H1 (cell line): ENCODE results near the gene GRM8. TPM values are rescaled to one million over a fixed set of nuclear protein-coding genes. Genes with fewer than 3 reads are reported as not detected.

Source experiments
- CTCF ChIA-PET: fragments of 300-600 bp; sonication (Branson Sonifier 250); formaldehyde crosslinking; loops from one replicate; lab custom pipeline; 2021; ENCODE audit not compliant: partially characterized antibody; lab: Charles Lee
- POLR2A ChIA-PET: fragments of 300-600 bp; sonication (Branson Sonifier 250); formaldehyde crosslinking; loops from one replicate; lab custom pipeline; 2021; ENCODE audit warnings: inconsistent platforms; ENCODE audit not compliant: partially characterized antibody; lab: Charles Lee
- DNase-seq, 2 experiments: peaks; one replicate each; pipeline versions ENCODE4 v3.0.0 to v3.0.0-alpha.2; 2010 to 2022; ENCODE audit warnings: low spot score in 2 of 2, low read depth in 1 of 2, mixed read lengths in 1 of 2
- FAIRE-seq: peaks from 2 replicates; lab custom pipeline; 2011; peaks lifted over from hg19 to GRCh38; lab: Jason Lieb, UNC
- H2AFZ ChIP-seq: 2 replicates; pipeline ENCODE4 v1.8.1; 2012; ENCODE audit warnings: low read length, inconsistent platforms
- H2AK5ac ChIP-seq: 2 replicates; pipeline ENCODE4 v1.6.1; 2013; ENCODE audit warnings: low read depth, low read length
- H2BK120ac ChIP-seq: replicated peaks from 2 replicates; pipeline ENCODE3; 2013; ENCODE audit warnings: low read depth, low read length, inconsistent platforms
- H2BK12ac ChIP-seq: 2 replicates; pipeline ENCODE4 v1.6.1; 2013; ENCODE audit warnings: low read depth, low read length
- H2BK15ac ChIP-seq: 2 replicates; pipeline ENCODE4 v1.6.1; 2013; ENCODE audit warnings: low read length
- H2BK20ac ChIP-seq: 2 replicates; pipeline ENCODE4 v1.6.1; 2013; ENCODE audit warnings: low read length
- H2BK5ac ChIP-seq: 2 replicates; pipeline ENCODE4 v1.6.1; 2013; ENCODE audit warnings: low read depth, low read length
- H3K14ac ChIP-seq: 2 replicates; pipeline ENCODE4 v1.6.1; 2013; ENCODE audit warnings: inconsistent platforms; ENCODE audit not compliant: insufficient read length
- H3K18ac ChIP-seq: 2 replicates; pipeline ENCODE4 v1.6.1; 2013; ENCODE audit warnings: low read length; ENCODE audit errors: extremely low read depth
- H3K23ac ChIP-seq: 2 replicates; pipeline ENCODE4 v1.6.1; 2013; ENCODE audit warnings: inconsistent platforms; ENCODE audit not compliant: insufficient read length
- H3K23me2 ChIP-seq: 2 replicates; pipeline ENCODE4 v1.6.1; 2013; ENCODE audit warnings: low read depth, low read length
- H3K27ac ChIP-seq: 2 replicates; pipeline ENCODE4 v1.6.1; 2011; ENCODE audit warnings: low read depth, low read length, inconsistent platforms
- H3K27me3 ChIP-seq, 4 experiments: replicated peaks in 1 of 4; 1 replicate in 1 of 4; 2 replicates in 3 of 4; pipeline versions ENCODE4 v1.6.1 to v1.8.1; 2011 to 2013; ENCODE audit warnings: low read length in 3 of 4, mild to moderate bottlenecking in 3 of 4, inconsistent platforms in 2 of 4, mixed read lengths in 2 of 4, moderate library complexity in 1 of 4; ENCODE audit not compliant: control insufficient read depth in 3 of 4, insufficient read depth in 3 of 4; ENCODE audit errors: extremely low read depth in 1 of 4
- H3K36me3 ChIP-seq, 4 experiments: 2 replicates each; pipeline versions ENCODE4 v1.6.1 to v1.8.1; 2011 to 2013; ENCODE audit warnings: mild to moderate bottlenecking in 4 of 4, low read length in 3 of 4, moderate library complexity in 2 of 4, control low read depth in 1 of 4, inconsistent platforms in 1 of 4; ENCODE audit not compliant: insufficient read depth in 4 of 4, control insufficient read depth in 2 of 4
- H3K4ac ChIP-seq: replicated peaks from 2 replicates; pipeline ENCODE3; 2013; ENCODE audit warnings: low read length, low read depth, mixed read lengths, inconsistent platforms; ENCODE audit not compliant: insufficient read length
- H3K4me1 ChIP-seq, 4 experiments: replicated peaks in 1 of 4; 1 replicate in 1 of 4; 2 replicates in 3 of 4; pipeline versions ENCODE4 v1.6.1 to v1.8.1; 2011 to 2013; ENCODE audit warnings: low read length in 3 of 4, inconsistent platforms in 2 of 4, mixed read lengths in 1 of 4; ENCODE audit not compliant: insufficient read depth in 4 of 4, control insufficient read depth in 3 of 4
- H3K4me2 ChIP-seq, 2 experiments: 2 replicates each; pipeline versions ENCODE4 v1.6.1 to v1.8.1; 2011 to 2013; ENCODE audit warnings: low read depth in 2 of 2, low read length in 2 of 2, control low read depth in 1 of 2, inconsistent platforms in 1 of 2, mild to moderate bottlenecking in 1 of 2; ENCODE audit not compliant: insufficient read depth in 1 of 2
- H3K4me3 ChIP-seq, 4 experiments: fragments of 200-600, 300-600 bp in 1 of 4; sonication (generic), shearing (Covaris generic), sonication (Bioruptor Twin) in 1 of 4; 2 replicates each; pipeline versions ENCODE4 v1.5.1 to v1.8.1; 2011 to 2016; ENCODE audit warnings: low read length in 4 of 4, low read depth in 3 of 4, control low read depth in 2 of 4, inconsistent platforms in 2 of 4, mild to moderate bottlenecking in 2 of 4, mixed read lengths in 1 of 4, moderate library complexity in 1 of 4; ENCODE audit not compliant: insufficient read depth in 2 of 4; ENCODE audit errors: extremely low read depth in 1 of 4
- H3K56ac ChIP-seq: replicated peaks from 2 replicates; pipeline ENCODE3; 2013; ENCODE audit warnings: low read depth, mild to moderate bottlenecking, mixed read lengths, low read length, inconsistent platforms; ENCODE audit not compliant: insufficient read length
- H3K79me1 ChIP-seq: 2 replicates; pipeline ENCODE4 v1.6.1; 2013; ENCODE audit warnings: low read depth, low read length, control low read depth
- H3K79me2 ChIP-seq, 2 experiments: 2 replicates each; pipeline versions ENCODE4 v1.6.1 to v1.8.1; 2012 to 2013; ENCODE audit warnings: low read length in 2 of 2, mild to moderate bottlenecking in 2 of 2, inconsistent platforms in 1 of 2; ENCODE audit not compliant: insufficient read depth in 2 of 2, control insufficient read depth in 1 of 2
- H3K9ac ChIP-seq, 4 experiments: replicated peaks in 1 of 4; 1 replicate in 1 of 4; 2 replicates in 3 of 4; pipeline versions ENCODE4 v1.6.1 to v1.8.1; 2011 to 2013; ENCODE audit warnings: low read depth in 3 of 4, low read length in 3 of 4, control low read depth in 2 of 4, mild to moderate bottlenecking in 2 of 4, moderate library complexity in 2 of 4, inconsistent platforms in 1 of 4; ENCODE audit errors: extremely low read depth in 1 of 4
- H3K9me3 ChIP-seq, 2 experiments: 2 replicates each; pipeline versions ENCODE4 v1.6.1 to v1.8.1; 2012 to 2013; ENCODE audit warnings: mild to moderate bottlenecking in 2 of 2, moderate library complexity in 2 of 2, control low read depth in 1 of 2, inconsistent platforms in 1 of 2, low read depth in 1 of 2, low read length in 1 of 2, mixed read lengths in 1 of 2; ENCODE audit not compliant: insufficient read depth in 2 of 2
- H4K20me1 ChIP-seq, 2 experiments: replicated peaks in 1 of 2; 2 replicates each; pipeline versions ENCODE3 to v1.8.1; 2011 to 2013; ENCODE audit warnings: inconsistent platforms in 2 of 2, low read length in 2 of 2, mild to moderate bottlenecking in 1 of 2; ENCODE audit not compliant: insufficient read depth in 2 of 2, control insufficient read depth in 1 of 2
- H4K5ac ChIP-seq: 2 replicates; pipeline ENCODE4 v1.6.1; 2013; ENCODE audit warnings: low read length, low read depth, mixed read lengths, inconsistent platforms; ENCODE audit not compliant: insufficient read length
- H4K8ac ChIP-seq: 2 replicates; pipeline ENCODE4 v1.8.0; 2013; ENCODE audit warnings: mild to moderate bottlenecking, moderate library complexity, low read length, inconsistent platforms; ENCODE audit not compliant: insufficient read depth; ENCODE audit errors: extremely low read depth
- H4K91ac ChIP-seq: replicated peaks from 2 replicates; pipeline ENCODE3; 2013; ENCODE audit warnings: low read length, mixed read lengths, inconsistent platforms; ENCODE audit not compliant: insufficient read length
- CBX5 ChIP-seq: fragments of 300-800, 300-1000 bp; sonication (generic); IDR thresholded peaks from 2 replicates; pipeline ENCODE4 v1.7.1; 2016; ENCODE audit warnings: antibody characterized with exemption, low read length, low read depth
- CHD1 ChIP-seq: IDR thresholded peaks from 2 replicates; pipeline ENCODE4 v1.6.1; 2012; ENCODE audit warnings: low read depth, low read length, improper control_type of control experiment
- EGR1 ChIP-seq: IDR thresholded peaks from 2 replicates; pipeline ENCODE4 v1.6.1; 2011; ENCODE audit warnings: low read depth, low read length, borderline replicate concordance
- EZH2 ChIP-seq: fragments of 200-600 bp; sonication (generic); IDR thresholded peaks from 2 replicates; pipeline ENCODE4 v1.7.1; 2012; ENCODE audit warnings: low read depth, mild to moderate bottlenecking, moderate library complexity, low read length, inconsistent platforms; ENCODE audit not compliant: severe bottlenecking
- KDM1A ChIP-seq: fragments of 200-600, 300-600 bp; sonication (generic); IDR thresholded peaks from 2 replicates; pipeline ENCODE4 v1.7.1; 2016; ENCODE audit warnings: mild to moderate bottlenecking, low read length, borderline replicate concordance
- RBBP5 ChIP-seq: IDR thresholded peaks from 2 replicates; pipeline ENCODE4 v1.7.1; 2012; ENCODE audit warnings: low read depth, mild to moderate bottlenecking, inconsistent platforms, low read length, moderate library complexity, borderline replicate concordance
- SP2 ChIP-seq: IDR thresholded peaks from 2 replicates; pipeline ENCODE4 v1.6.1; 2012; ENCODE audit warnings: mild to moderate bottlenecking, low read length, inconsistent platforms
- polyA plus RNA-seq, 7 experiments: library from polyadenylated mRNA; depleted of rRNA in 3 of 7; stranded (reverse) in 5 of 7; unstranded in 2 of 7; fragments of >200 nt in 5 of 7; fragments of 200-250 nt in 2 of 7; gene quantifications; 1 replicate in 5 of 7; 2 replicates in 1 of 7; 4 replicates in 1 of 7; pipeline versions ENCODE4 v1.2.1 to v1.2.3, GENCODE V29; 2011 to 2013; ENCODE audit warnings: missing spikeins in 2 of 7, mixed read lengths in 2 of 7
- total RNA-seq: library from RNA; stranded (reverse); fragmentation: NEBNext Ultra II Directional; extraction: Animal tissue kit (Norgen Biotek cat#: 25700); gene quantifications from 2 replicates; pipeline ENCODE4 v1.2.1, GENCODE V29; 2021
- TF ChIP-seq, protein P1 (sequence below): IDR thresholded peaks from 2 replicates; pipeline ENCODE4 v1.6.1; 2012; ENCODE audit warnings: inconsistent platforms
- TF ChIP-seq, protein P2 (sequence below): IDR thresholded peaks from 2 replicates; pipeline ENCODE4 v1.6.1; 2011; ENCODE audit warnings: low read depth, mild to moderate bottlenecking, low read length; ENCODE audit not compliant: insufficient read depth

The GRM8 gene
- total and polyA plus RNA-seq, 2 of the 8 experiments (the other 6 are each of a cell fraction or from before 2014, with no cell fraction given): 2.6 to 2.8 TPM

DNA sequence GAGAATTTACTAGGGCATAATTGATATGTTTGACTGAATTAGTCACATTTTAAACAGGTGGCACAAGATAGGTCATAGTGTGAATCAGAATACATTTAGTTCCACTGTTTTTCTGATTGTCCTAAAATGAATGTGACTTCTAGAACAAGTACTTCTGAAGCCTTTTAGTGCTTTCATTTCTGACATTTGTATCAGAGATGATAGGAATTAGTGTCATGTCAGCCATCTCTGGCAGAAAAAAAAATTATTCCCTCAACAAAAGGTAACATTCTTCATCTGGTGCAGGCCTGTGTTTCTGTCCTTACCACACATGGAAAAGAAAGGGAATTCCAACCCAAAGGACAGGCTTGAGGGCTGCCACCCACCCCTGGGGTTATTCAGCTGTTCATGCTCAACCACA, 21.3 kb downstream of the GRM8 start:
- H3K23ac ChIP-seq: no peak overlapping the region
- TF ChIP-seq RBBP5: no peak
- no peak for TF ChIP-seq CBX5
- TF ChIP-seq EZH2: no peak
- TF ChIP-seq EGR1: no peak
- TF ChIP-seq KDM1A: no peak
- TF ChIP-seq, protein P1, sequence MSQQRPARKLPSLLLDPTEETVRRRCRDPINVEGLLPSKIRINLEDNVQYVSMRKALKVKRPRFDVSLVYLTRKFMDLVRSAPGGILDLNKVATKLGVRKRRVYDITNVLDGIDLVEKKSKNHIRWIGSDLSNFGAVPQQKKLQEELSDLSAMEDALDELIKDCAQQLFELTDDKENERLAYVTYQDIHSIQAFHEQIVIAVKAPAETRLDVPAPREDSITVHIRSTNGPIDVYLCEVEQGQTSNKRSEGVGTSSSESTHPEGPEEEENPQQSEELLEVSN: no peak
- no peak for TF ChIP-seq CHD1
- TF ChIP-seq, protein P2, sequence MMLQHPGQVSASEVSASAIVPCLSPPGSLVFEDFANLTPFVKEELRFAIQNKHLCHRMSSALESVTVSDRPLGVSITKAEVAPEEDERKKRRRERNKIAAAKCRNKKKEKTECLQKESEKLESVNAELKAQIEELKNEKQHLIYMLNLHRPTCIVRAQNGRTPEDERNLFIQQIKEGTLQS: no peak
- TF ChIP-seq SP2: no peak

More for the DNA sequence above, 21.3 kb downstream of the GRM8 start:
- no peak overlapping the region for H2BK20ac ChIP-seq
- DNase-seq (no peak), FAIRE-seq (no peak)
- H2AK5ac ChIP-seq: no peak overlapping the region
- H3K14ac ChIP-seq: no peak overlapping the region
- no peak overlapping the region for H3K56ac ChIP-seq
- H2BK120ac ChIP-seq: no peak overlapping the region
- ChIA-PET POLR2A (interaction anchor here (0.6 kb wide), 1 partner anchor 21 kb away, joined by 3 read pairs; the partner anchor contains the start of gene GRM8), CTCF (interaction anchor here (0.8 to 3.8 kb wide), 3 partner anchors 8 to 194 kb away, joined by 3 to 22 read pairs (median 21); partner anchors contain the start of gene GRM8)
- no peaks in the 10 kb centered on the region for H3K36me3 ChIP-seq
- H3K4me3 ChIP-seq: no peak overlapping the region
- H3K9me3 ChIP-seq: no peaks in the 10 kb centered on the region
- H2BK15ac ChIP-seq: no peak overlapping the region
- no peak overlapping the region for H3K9ac ChIP-seq
- no peaks in the 10 kb centered on the region for H3K4me1 ChIP-seq
- H3K23me2 ChIP-seq: no peaks in the 10 kb centered on the region; the same call in 1 of the 2 replicates
- no peaks in the 10 kb centered on the region for H3K79me2 ChIP-seq
- no peak overlapping the region for H4K5ac ChIP-seq
- H2BK5ac ChIP-seq: no peak overlapping the region
- H3K27ac ChIP-seq: no peak overlapping the region
- no peaks in the 10 kb centered on the region for H3K27me3 ChIP-seq
- H4K91ac ChIP-seq: no peak overlapping the region
- no peak overlapping the region for H4K8ac ChIP-seq
- no peak overlapping the region for H2BK12ac ChIP-seq
- no peak overlapping the region for H3K4me2 ChIP-seq
- no peaks in the 10 kb centered on the region for H4K20me1 ChIP-seq
- H2AFZ ChIP-seq: no peak overlapping the region
- H3K79me1 ChIP-seq: no peaks in the 10 kb centered on the region
- H3K18ac ChIP-seq: no peak overlapping the region
- no peak overlapping the region for H3K4ac ChIP-seq
